ENCODE measurements around the gene COG2.
"Not testable (repeated sequence)": the region's sequence is repeated elsewhere in the genome, so short reads cannot be mapped to it uniquely, and the experiment has no call there.

The COG2 gene

GRCh38 chr1:230627767-230628166, 14.5 kb upstream of the COG2 start:
- no peak for DNase-seq (ENCODE audit: low read depth in 3 of 3)

- no peak for DNase-seq (ENCODE audit: low read depth in 3 of 3)
Observed at GRCh38 chr1:230629511-230629910, 12.8 kb upstream of the COG2 start.

- no peak for DNase-seq (ENCODE audit: low read depth in 3 of 3)
Observed at GRCh38 chr1:230631477-230631876, 10.8 kb upstream of the COG2 start.

DNA sequence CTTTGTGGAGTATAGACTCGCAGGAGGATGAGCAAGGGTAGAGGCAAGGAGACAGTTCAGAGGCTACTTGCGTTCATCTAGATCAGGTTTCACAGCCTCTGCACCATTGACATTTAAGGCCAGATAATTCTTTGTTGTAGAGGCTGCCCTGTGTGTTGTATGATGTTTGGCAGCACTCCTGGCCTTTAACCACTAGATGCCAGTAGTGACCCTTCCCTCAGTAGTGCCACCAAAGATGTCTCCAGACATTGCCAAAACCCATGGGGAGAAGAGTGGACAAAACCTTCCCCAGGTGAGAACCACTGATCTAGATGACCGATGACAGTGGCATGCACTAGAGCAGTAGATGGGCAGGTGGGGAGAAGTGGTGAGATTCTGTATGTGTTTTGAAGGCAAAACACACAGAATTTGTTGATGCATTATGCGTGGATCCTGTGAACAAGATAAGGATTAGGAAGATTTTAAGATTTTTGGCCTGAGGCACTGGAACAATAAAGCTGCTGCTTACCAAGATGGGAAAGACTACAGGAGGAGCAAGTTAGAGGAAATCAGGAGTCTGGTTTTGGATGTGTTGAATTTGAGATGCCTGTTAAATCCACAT, 9.9 kb upstream of the COG2 start:
- no peak for DNase-seq (ENCODE audit: low read depth in 3 of 3)

DNA sequence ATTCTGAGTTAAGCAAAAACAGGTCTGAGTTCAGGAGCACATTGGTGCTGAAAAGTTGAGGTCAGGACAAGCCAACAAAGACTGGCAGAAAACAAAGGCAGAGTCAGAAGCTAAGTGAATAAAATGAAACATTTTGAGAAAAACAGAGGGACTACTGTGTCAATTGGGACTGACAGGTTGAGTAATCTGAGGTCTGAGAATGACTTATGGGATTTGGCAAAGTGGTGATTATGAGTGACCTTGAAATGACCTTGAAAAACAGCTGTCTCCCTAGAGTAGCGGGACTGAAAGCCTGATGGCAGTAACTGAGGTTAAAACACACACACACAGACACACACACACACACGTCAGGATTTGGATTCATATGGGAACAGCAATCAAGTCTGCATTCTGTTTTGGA, 8.8 kb upstream of the COG2 start:
- DNase-seq (ENCODE audit: low read depth in 3 of 3): no peak

- no peak for DNase-seq (ENCODE audit: low read depth in 3 of 3)
Observed at GRCh38 chr1:230634384-230634783, 7.9 kb upstream of the COG2 start.

DNA sequence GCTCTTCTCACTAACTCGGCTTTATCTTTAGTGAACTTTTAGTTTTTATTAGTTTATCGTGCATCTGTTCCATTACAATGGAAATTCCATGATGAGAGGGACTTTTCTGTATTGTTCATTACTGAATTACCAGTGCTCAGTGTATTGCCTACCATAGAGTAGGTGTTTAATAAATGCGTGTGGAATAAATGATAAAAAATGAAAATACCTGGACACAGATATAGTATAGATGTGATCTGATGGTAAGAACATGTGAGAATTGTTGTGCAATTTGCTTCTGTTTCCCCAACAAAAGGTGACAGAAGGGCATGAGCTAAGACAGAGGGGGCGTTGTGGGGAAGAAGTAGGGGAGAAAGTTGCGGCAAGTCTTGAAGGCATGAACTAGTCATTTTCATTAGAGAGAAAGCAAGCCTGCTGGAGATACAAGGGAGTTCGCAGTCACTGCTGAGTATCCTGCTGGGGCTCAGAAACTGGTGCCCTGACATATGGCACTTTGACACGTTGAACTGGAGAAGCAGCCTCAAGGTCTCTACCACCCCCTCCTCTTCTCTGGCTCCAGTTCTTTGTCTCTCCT, 5.6 kb upstream of the COG2 start:
- no peak for DNase-seq (ENCODE audit: low read depth in 3 of 3)

DNA sequence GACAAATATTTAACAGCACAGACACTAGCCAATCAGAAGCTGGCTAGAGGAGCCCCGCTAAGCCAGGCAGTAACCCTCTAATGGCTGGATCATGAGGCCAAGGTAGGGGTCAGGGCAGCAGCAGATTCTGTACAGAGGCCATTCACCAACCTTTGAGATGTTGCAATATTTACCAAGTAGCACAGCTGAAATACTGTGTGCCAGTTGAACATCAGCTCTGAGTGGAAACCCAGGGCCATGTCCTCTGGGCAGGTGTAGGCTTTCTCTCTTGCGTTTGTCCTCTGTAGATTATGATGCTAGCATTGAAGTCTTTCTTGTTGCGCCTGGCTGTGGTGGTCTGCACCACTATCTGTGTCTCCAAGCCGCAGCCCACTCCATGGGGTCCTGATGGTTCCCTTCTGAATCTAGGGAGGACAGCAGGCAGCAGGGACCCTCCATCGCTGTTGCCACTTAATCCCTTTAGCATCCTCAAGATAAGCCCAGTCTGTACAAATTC, 2.5 kb upstream of the COG2 start:
- no peak for DNase-seq (ENCODE audit: low read depth in 3 of 3)

DNA sequence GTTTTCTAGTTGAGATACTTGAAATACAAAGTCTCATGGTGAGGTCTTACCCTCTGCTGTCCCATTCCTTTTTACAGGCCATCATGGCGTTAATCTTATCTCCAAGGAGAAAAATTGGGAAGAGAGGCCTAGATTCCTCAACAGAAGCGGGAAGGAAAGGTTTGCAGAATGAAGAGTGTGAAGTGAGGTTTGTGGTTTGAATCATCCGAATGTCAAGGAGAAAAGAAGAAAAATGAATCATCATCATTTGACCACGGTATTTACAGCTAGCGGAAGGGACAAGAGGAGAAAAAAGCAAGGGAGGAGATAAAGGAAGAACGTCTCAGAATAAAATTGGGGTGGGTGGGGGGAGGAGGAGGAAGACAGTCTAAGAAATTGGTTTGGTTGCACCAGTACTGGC, 935 bp upstream of the COG2 start:
- DNase-seq (ENCODE audit: low read depth in 3 of 3): no peak

DNA sequence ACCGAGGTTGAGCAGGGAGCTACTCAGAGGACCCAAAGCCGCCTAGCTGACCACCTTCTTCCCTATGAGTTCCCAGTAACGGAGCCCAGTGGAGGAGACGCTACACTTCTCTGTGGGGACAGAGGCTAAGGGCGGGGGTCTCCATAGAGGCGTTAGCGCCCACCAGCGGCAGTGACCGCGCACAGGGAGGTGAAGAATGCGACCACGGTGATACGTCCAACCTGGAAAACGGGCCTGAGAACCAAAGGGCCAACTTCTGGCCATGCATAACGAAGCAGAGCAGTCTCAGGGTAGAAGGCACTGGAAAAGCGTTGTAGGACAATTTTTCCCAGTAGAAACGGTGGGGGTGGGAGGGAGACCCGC, 400 bp upstream of the COG2 start:
- peak in 1 of 3 experiments; percentile 3 for DNase-seq (ENCODE audit: low read depth in 3 of 3)

GRCh38 chr1:230643908-230644307, 1.6 kb downstream of the COG2 start:
- DNase-seq (ENCODE audit: low read depth in 3 of 3): no peak

DNA sequence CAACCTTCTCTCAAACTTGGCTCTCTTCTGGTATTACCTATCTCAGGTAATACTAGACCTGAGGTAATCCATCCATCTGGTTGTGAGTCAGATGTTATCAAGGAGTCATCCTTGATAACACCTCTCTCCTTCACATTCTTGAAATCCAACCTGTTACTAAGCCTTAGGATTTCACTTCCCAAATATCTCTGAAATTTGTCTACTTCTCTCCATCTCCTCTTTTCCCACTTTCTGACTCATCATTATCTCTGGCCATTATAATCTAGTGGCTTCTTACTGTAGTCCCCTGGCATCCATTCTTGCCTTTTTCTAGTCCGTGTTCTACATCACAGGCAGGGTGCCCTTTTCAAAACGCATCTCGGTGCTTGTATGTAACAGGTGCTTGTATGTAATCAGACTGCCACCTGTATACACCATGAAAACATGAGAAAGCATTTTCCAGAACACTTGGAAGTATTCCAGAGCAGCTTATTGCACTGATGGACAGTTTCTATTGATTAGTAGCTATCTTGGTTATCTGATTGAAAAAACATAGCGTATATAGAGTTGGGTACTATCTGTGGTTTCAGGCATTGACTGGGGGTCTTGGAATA, 4.5 kb downstream of the COG2 start:
- DNase-seq (ENCODE audit: low read depth in 3 of 3): no peak

- DNase-seq (ENCODE audit: low read depth in 3 of 3): no peak
Observed at GRCh38 chr1:230647321-230647720, 5.0 kb downstream of the COG2 start.

GRCh38 chr1:230648114-230648513, 5.8 kb downstream of the COG2 start:
- no peak for DNase-seq (ENCODE audit: low read depth in 3 of 3)

GRCh38 chr1:230650300-230650699, 8.0 kb downstream of the COG2 start:
- DNase-seq (ENCODE audit: low read depth in 3 of 3): no peak

- no peak for DNase-seq (ENCODE audit: low read depth in 3 of 3)
Observed at GRCh38 chr1:230651235-230651634, 9.0 kb downstream of the COG2 start.

DNA sequence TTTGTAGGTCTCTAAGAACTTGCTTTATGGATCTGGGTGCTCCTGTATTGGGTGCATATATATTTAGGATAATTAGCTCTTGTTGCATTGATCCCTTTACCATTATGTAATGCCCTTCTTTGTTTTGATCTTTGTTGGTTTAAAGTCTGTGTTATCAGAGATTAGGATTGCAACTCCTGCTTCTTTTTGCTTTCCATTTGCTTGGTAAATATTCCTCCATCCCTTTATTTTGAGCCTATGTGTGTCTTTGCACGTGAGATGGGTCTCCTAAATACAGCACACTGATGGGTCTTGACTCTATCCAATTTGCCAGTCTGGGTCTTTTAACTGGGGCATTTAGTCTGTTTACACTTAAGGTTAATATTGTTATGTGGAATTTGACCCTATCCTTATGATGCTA, 14.4 kb downstream of the COG2 start:
- not testable (repeated sequence) for DNase-seq (ENCODE audit: low read depth in 3 of 3)

DNA sequence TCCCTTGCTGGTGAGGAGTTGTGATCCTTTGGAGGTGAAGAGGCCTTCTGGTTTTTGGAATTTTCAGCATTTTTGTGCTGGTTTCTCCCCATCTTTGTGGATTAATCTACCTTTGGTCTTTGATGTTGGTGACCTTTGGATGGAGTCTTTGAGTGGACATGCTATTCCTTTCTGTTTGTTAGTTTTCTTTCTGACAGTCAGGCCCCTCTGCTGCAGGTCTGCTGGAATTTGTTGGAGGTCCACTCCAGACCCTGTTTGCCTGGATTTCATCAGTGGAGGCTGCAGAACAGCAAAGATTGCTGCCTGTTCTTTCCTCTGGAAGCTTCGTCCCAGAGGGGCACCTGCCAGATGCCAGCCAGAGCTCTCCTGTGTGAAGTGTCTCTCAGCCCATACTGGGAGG, 15.8 kb downstream of the COG2 start:
- DNase-seq (ENCODE audit: low read depth in 3 of 3): not testable (repeated sequence)

- DNase-seq (ENCODE audit: low read depth in 3 of 3): no peak
Observed at GRCh38 chr1:230658691-230659090, 16.4 kb downstream of the COG2 start.

DNA sequence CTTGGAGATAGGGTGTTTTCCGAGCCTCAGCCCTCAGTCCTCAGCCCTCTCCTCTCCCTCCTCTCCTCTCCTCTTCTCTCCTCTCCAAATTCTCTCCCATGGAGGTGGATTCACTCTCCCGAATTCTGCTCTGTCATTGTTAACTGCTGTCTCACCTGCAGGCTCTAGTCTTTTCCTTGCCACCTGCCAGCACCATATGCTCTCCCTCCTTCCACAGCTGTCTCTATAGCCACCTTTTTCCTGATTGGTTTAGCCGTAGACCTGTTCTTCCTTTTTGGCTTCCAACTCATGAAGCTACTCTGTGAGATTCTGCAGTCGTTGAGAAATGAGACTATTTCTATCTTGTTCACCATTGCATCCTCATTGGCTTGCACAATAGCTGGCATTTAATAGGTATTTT, 19.7 kb downstream of the COG2 start:
- no peak for DNase-seq (ENCODE audit: low read depth in 3 of 3)

- DNase-seq (ENCODE audit: low read depth in 3 of 3): no peak
Observed at GRCh38 chr1:230668227-230668626, 25.9 kb downstream of the COG2 start.

DNA sequence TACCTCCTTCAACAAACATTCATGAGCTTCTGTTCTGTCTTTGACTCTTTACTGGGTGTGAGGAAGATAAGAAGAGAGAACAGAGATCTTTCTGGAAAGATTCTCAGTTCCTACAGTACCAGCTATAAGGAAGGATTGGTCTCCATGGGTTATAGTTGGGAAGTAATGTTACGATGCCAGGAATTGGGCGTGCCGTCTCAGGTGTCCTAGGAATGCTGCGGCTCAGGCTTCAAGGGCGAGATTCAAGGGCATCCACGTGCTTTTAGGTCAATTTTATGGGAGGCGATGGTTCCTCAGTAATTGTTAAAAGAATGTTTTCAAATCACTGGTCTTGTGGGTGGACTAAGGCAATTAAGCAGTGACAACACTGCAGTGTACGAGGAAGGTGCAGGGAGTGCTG, 27.3 kb downstream of the COG2 start:
- DNase-seq (ENCODE audit: low read depth in 3 of 3): no peak

GRCh38 chr1:230674581-230674980, 32.3 kb downstream of the COG2 start:
- DNase-seq (ENCODE audit: low read depth in 3 of 3): no peak

DNA sequence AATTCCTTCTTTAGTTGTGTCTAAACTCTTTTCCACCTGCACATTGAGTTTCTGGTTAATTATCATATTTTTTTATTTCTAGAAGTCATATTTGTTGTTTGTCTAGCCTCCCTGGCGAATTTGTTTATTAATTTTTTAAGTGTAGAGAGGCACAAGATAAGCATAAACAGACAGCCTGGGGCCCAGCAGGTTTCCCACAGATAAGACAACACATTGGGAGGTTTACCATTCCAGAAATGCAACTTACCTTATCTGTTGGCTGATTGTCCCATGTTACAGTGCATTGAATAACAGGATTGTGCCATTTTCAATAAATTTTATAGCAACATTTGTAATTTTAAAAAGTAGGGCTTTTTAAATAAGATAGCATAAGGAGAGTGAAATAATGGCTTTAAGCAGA, 34.9 kb downstream of the COG2 start:
- no peak for DNase-seq (ENCODE audit: low read depth in 3 of 3)
